IMR-90 (cell line): ENCODE measurements around the gene KCNIP1. TPM values are rescaled to one million over a fixed set of nuclear protein-coding genes. Genes with fewer than 3 reads are reported as not detected.

Experiments
- ATAC-seq: fragments of 200-7000 bp; cut with Tn5 transposase; 2 replicates; pipeline ENCODE4 v1.9.1; 2020; ENCODE audit warnings: low read depth, mild to moderate bottlenecking, moderate library complexity
- BruUV-seq: library from RNA; stranded (reverse); fragments of 400-500 nt; replicated peaks from 2 replicates; lab custom pipeline; 2021; lab: Mats Ljungman, UMichigan
- CTCF ChIA-PET: fragments of 300-600 bp; formaldehyde crosslinking; extraction: SDS; loops from one replicate; lab custom pipeline; 2021; ENCODE audit warnings: antibody characterized with exemption; lab: Yijun Ruan, JAX
- POLR2A ChIA-PET: fragments of 300-600 bp; sonication (Branson Sonifier 250); formaldehyde crosslinking; loops from one replicate; lab custom pipeline; 2022; ENCODE audit warnings: antibody characterized with exemption; ENCODE audit not compliant: unreplicated experiment; lab: Charles Lee
- DNase-seq: peaks from one replicate; pipeline ENCODE4 v3.0.0; 2013
- H2AFZ ChIP-seq: replicated peaks from 2 replicates; pipeline ENCODE3; 2013; ENCODE audit warnings: low read length, mild to moderate bottlenecking; ENCODE audit not compliant: poor library complexity
- H2AK5ac ChIP-seq: 2 replicates; pipeline ENCODE4 v1.6.1; 2013; ENCODE audit warnings: low read depth, low read length, inconsistent platforms
- H2AK9ac ChIP-seq: replicated peaks from 2 replicates; pipeline ENCODE3; 2013; ENCODE audit warnings: mild to moderate bottlenecking, low read depth, low read length, moderate library complexity; ENCODE audit not compliant: poor library complexity
- H2BK120ac ChIP-seq: 2 replicates; pipeline ENCODE4 v1.6.1; 2013; ENCODE audit warnings: low read depth, low read length, inconsistent platforms
- H2BK15ac ChIP-seq: 3 replicates; pipeline ENCODE4 v1.6.1; 2013; ENCODE audit warnings: low read depth, low read length, inconsistent platforms
- H2BK20ac ChIP-seq: 2 replicates; pipeline ENCODE4 v1.6.1; 2013; ENCODE audit warnings: low read depth, mild to moderate bottlenecking, inconsistent platforms, low read length, moderate library complexity
- H2BK5ac ChIP-seq: 2 replicates; pipeline ENCODE4 v1.6.1; 2013; ENCODE audit warnings: mild to moderate bottlenecking, low read depth, low read length, inconsistent platforms; ENCODE audit not compliant: poor library complexity, severe bottlenecking
- H3K14ac ChIP-seq: replicated peaks from 2 replicates; pipeline ENCODE4 v1.6.1; 2013; ENCODE audit warnings: low read depth, low read length, inconsistent platforms
- H3K18ac ChIP-seq: 2 replicates; pipeline ENCODE4 v1.6.1; 2013; ENCODE audit warnings: low read depth, low read length, control low read depth
- H3K23ac ChIP-seq: 2 replicates; pipeline ENCODE4 v1.6.1; 2013; ENCODE audit warnings: low read depth, low read length, inconsistent platforms
- H3K27ac ChIP-seq: 2 replicates; pipeline ENCODE4 v1.5.1; 2013; ENCODE audit warnings: mild to moderate bottlenecking, control low read depth, low read length; ENCODE audit not compliant: insufficient read depth
- H3K27me3 ChIP-seq: 2 replicates; pipeline ENCODE4 v1.6.1; 2013; ENCODE audit warnings: low read length; ENCODE audit not compliant: control insufficient read depth, insufficient read depth
- H3K36me3 ChIP-seq: 2 replicates; pipeline ENCODE4 v1.6.1; 2013; ENCODE audit warnings: low read length, mixed read lengths; ENCODE audit not compliant: control insufficient read depth, insufficient read depth
- H3K4ac ChIP-seq: 2 replicates; pipeline ENCODE4 v1.6.1; 2013; ENCODE audit warnings: low read depth, low read length, inconsistent platforms
- H3K4me1 ChIP-seq: 2 replicates; pipeline ENCODE4 v1.6.1; 2013; ENCODE audit warnings: low read length, mixed read lengths; ENCODE audit not compliant: control insufficient read depth, insufficient read depth
- H3K4me2 ChIP-seq: 2 replicates; pipeline ENCODE4 v1.6.1; 2013; ENCODE audit warnings: low read depth, mild to moderate bottlenecking, control low read depth, low read length, moderate library complexity
- H3K4me3 ChIP-seq: 2 replicates; pipeline ENCODE4 v1.5.1; 2013; ENCODE audit warnings: low read depth, mild to moderate bottlenecking, control low read depth, low read length, moderate library complexity; ENCODE audit not compliant: insufficient read depth
- H3K56ac ChIP-seq: 2 replicates; pipeline ENCODE4 v1.6.1; 2013; ENCODE audit warnings: low read length, inconsistent platforms; ENCODE audit not compliant: insufficient read depth; ENCODE audit errors: extremely low read depth
- H3K79me1 ChIP-seq, 2 experiments: 2 replicates each; pipeline ENCODE4 v1.6.1; 2013; ENCODE audit warnings: low read length in 2 of 2, inconsistent platforms in 1 of 2, low read depth in 1 of 2
- H3K9ac ChIP-seq: 2 replicates; pipeline ENCODE4 v1.6.1; 2013; ENCODE audit warnings: low read depth, low read length, control low read depth
- H3K9me1 ChIP-seq: 2 replicates; pipeline ENCODE4 v1.6.1; 2013; ENCODE audit warnings: low read length, inconsistent platforms; ENCODE audit not compliant: insufficient read depth
- H3K9me3 ChIP-seq: 2 replicates; pipeline ENCODE4 v1.6.1; 2013; ENCODE audit warnings: low read length; ENCODE audit not compliant: control insufficient read depth, insufficient read depth
- H4K20me1 ChIP-seq: 2 replicates; pipeline ENCODE4 v1.6.1; 2013; ENCODE audit warnings: low read length, inconsistent platforms; ENCODE audit not compliant: insufficient read depth
- H4K5ac ChIP-seq: 2 replicates; pipeline ENCODE4 v1.6.1; 2013; ENCODE audit warnings: mild to moderate bottlenecking, low read depth, low read length, control low read depth
- H4K8ac ChIP-seq, 2 experiments: 2 replicates each; pipeline ENCODE4 v1.6.1; 2013; ENCODE audit warnings: low read depth in 2 of 2, low read length in 2 of 2, control low read depth in 1 of 2, inconsistent platforms in 1 of 2
- H4K91ac ChIP-seq: 2 replicates; pipeline ENCODE4 v1.6.1; 2013; ENCODE audit warnings: low read depth, low read length, inconsistent platforms; ENCODE audit not compliant: insufficient read depth
- BHLHE40 ChIP-seq: fragments of 150-350 bp; IDR thresholded peaks from 2 replicates; pipeline ENCODE4 v1.6.1; 2016; ENCODE audit warnings: mild to moderate bottlenecking, low read depth, low read length
- CEBPB ChIP-seq: IDR thresholded peaks from 2 replicates; pipeline ENCODE4 v1.6.1; 2012; ENCODE audit warnings: low read depth, low read length, improper control_type of control experiment
- CHD1 ChIP-seq: IDR thresholded peaks from 2 replicates; pipeline ENCODE4 v1.6.1; 2012; ENCODE audit warnings: low read depth, low read length, improper control_type of control experiment
- CTCF ChIP-seq: conservative IDR thresholded peaks from 2 replicates; pipeline ENCODE4 v1.5.1; 2012; ENCODE audit warnings: mild to moderate bottlenecking, low read depth, low read length, improper control_type of control experiment
- ELK1 ChIP-seq: fragments of 150-350 bp; IDR thresholded peaks from 2 replicates; pipeline ENCODE4 v1.6.1; 2016; ENCODE audit warnings: low read depth, mild to moderate bottlenecking, low read length, moderate library complexity, borderline replicate concordance
- FOS ChIP-seq: fragments of 150-350 bp; IDR thresholded peaks from 2 replicates; pipeline ENCODE4 v1.6.1; 2016; ENCODE audit warnings: low read depth, low read length
- MAFK ChIP-seq: IDR thresholded peaks from 2 replicates; pipeline ENCODE4 v1.6.1; 2012; ENCODE audit warnings: low read depth, low read length, improper control_type of control experiment
- MAZ ChIP-seq: IDR thresholded peaks from 2 replicates; pipeline ENCODE4 v1.6.1; 2012; ENCODE audit warnings: low read depth, mild to moderate bottlenecking, low read length, improper control_type of control experiment, moderate library complexity, borderline replicate concordance
- MXI1 ChIP-seq: IDR thresholded peaks from 2 replicates; pipeline ENCODE4 v1.6.1; 2012; ENCODE audit warnings: low read depth, mild to moderate bottlenecking, low read length, moderate library complexity, borderline replicate concordance
- NFE2L2 ChIP-seq: fragments of 150-350 bp; IDR thresholded peaks from 2 replicates; pipeline ENCODE4 v1.6.1; 2016; ENCODE audit warnings: low read depth, mild to moderate bottlenecking, low read length
- POLR2A ChIP-seq: IDR thresholded peaks from 2 replicates; pipeline ENCODE4 v1.6.1; 2012; ENCODE audit warnings: mild to moderate bottlenecking, low read depth, low read length
- RAD21 ChIP-seq: IDR thresholded peaks from 2 replicates; pipeline ENCODE4 v1.6.1; 2012; ENCODE audit warnings: low read length, improper control_type of control experiment
- RCOR1 ChIP-seq: IDR thresholded peaks from 2 replicates; pipeline ENCODE4 v1.6.1; 2012; ENCODE audit warnings: mild to moderate bottlenecking, low read length, improper control_type of control experiment; ENCODE audit not compliant: insufficient replicate concordance
- RFX5 ChIP-seq: IDR thresholded peaks from 2 replicates; pipeline ENCODE4 v1.8.0; 2012; ENCODE audit warnings: low read depth, mild to moderate bottlenecking, low read length, moderate library complexity
- SMC3 ChIP-seq: fragments of 150-350 bp; IDR thresholded peaks from 2 replicates; pipeline ENCODE4 v1.6.1; 2016; ENCODE audit warnings: low read depth, mild to moderate bottlenecking, antibody characterized with exemption, low read length, moderate library complexity
- USF2 ChIP-seq: fragments of 150-350 bp; IDR thresholded peaks from 2 replicates; pipeline ENCODE4 v1.6.1; 2017; ENCODE audit warnings: mild to moderate bottlenecking, antibody characterized with exemption, low read length, low read depth
- WGBS, 2 experiments: methylation state at CpG; one replicate each; pipeline versions ENCODE4 v1.1.5 to v1.1.7; 2013; ENCODE audit warnings: missing lambda C conversion rate in 2 of 2; ENCODE audit not compliant: insufficient read length in 1 of 2; ENCODE audit errors: extremely low coverage in 2 of 2; 5-methylcytosine and 5-hydroxymethylcytosine counted together
- dilution Hi-C: fragments of 300-500 bp; cut with HindIII; formaldehyde crosslinking; loops from one replicate; pipeline ENCODE4 v1.14.3; 2018; ENCODE audit warnings: low sequenced_read_pairs; ENCODE audit not compliant: unreplicated experiment
- in situ Hi-C: fragments of 300-500 bp; cut with MboI; formaldehyde crosslinking; loops from 3 replicates; pipeline ENCODE4 v1.14.3; 2019; ENCODE audit warnings: low sequenced_read_pairs, inconsistent platforms, mixed read lengths
- intact Hi-C: fragments of 100-400 bp; cut with micrococcal nuclease; formaldehyde crosslinking; loops from 2 replicates; pipeline ENCODE4 v1.10.0; 2022
- polyA plus RNA-seq, 3 experiments: library from polyadenylated mRNA; depleted of rRNA; stranded (reverse); fragments of >200 nt; gene quantifications; 2 replicates each; pipeline ENCODE4 v1.2.3, GENCODE V29; 2012; ENCODE audit warnings: low replicate concordance in 1 of 3
- total RNA-seq: library from RNA; depleted of rRNA; stranded (reverse); fragments of >200 nt; gene quantifications from 2 replicates; pipeline ENCODE4 v1.2.3, GENCODE V29; 2012

KCNIP1 gene
- total and polyA plus RNA-seq, 2 of the 4 experiments (the other 2 are of a cell fraction): not detected

- dilution Hi-C loops (no loop called here), in situ Hi-C loops (no loop called here), intact Hi-C loops (no loop called here)
- H2AFZ ChIP-seq: no peak overlapping the region
- no peak overlapping the region for H4K8ac ChIP-seq
- H2AK5ac ChIP-seq: no peak overlapping the region
- no peak overlapping the region for H2BK15ac ChIP-seq
- H3K79me1 ChIP-seq: no peaks in the 10 kb centered on the region
- no peak overlapping the region for H2AK9ac ChIP-seq
- BruUV-seq: no TSS peak
- no peaks in the 10 kb centered on the region for H4K20me1 ChIP-seq
- POLR2A ChIA-PET: no interaction called here
- no peak overlapping the region for H3K18ac ChIP-seq
- H4K5ac ChIP-seq: no peak overlapping the region
- no peak overlapping the region for H2BK120ac ChIP-seq
- H3K4ac ChIP-seq: no peak overlapping the region
- no peak overlapping the region for H3K14ac ChIP-seq
- no peak overlapping the region for H3K23ac ChIP-seq
- no peak for TF ChIP-seq CHD1
- TF ChIP-seq MAFK: no peak
- TF ChIP-seq CEBPB: no peak
- no peak for TF ChIP-seq CTCF
- no peak for TF ChIP-seq FOS
- no peak for TF ChIP-seq RFX5
- TF ChIP-seq MAZ: no peak
- no peak for TF ChIP-seq USF2
- no peak for TF ChIP-seq NFE2L2
- no peak for TF ChIP-seq RCOR1
- TF ChIP-seq POLR2A: no peak
- no peak for TF ChIP-seq ELK1
- no peak for TF ChIP-seq SMC3
- no peak for TF ChIP-seq MXI1
- TF ChIP-seq BHLHE40: no peak
- TF ChIP-seq RAD21: no peak
- H3K4me3 ChIP-seq: no peak overlapping the region
- H2BK20ac ChIP-seq: no peak overlapping the region
- DNase-seq (no peak), ATAC-seq (no peak)
- H3K9me1 ChIP-seq: no peaks in the 10 kb centered on the region
- no peaks in the 10 kb centered on the region for H3K9me3 ChIP-seq
- no peak overlapping the region for H3K9ac ChIP-seq
- H3K4me1 ChIP-seq: no peaks in the 10 kb centered on the region
- CTCF ChIA-PET: no interaction called here
- H3K56ac ChIP-seq: no peak overlapping the region
- WGBS, 2 experiments: no CpG with 5 or more reads among the region's 6 CpGs
- H3K27me3 ChIP-seq: peaks cover 1% of the 10 kb centered on the region; the same call in 1 of the 2 replicates
- no peak overlapping the region for H3K27ac ChIP-seq
- no peak overlapping the region for H4K91ac ChIP-seq
- H2BK5ac ChIP-seq: no peak overlapping the region
- H3K4me2 ChIP-seq: no peak overlapping the region
- H3K36me3 ChIP-seq: no peaks in the 10 kb centered on the region
Observed at GRCh38 chr5:170643591-170643990, 139.8 kb downstream of the KCNIP1 start.
